ENCODE data around the gene CUX1.

DNA sequence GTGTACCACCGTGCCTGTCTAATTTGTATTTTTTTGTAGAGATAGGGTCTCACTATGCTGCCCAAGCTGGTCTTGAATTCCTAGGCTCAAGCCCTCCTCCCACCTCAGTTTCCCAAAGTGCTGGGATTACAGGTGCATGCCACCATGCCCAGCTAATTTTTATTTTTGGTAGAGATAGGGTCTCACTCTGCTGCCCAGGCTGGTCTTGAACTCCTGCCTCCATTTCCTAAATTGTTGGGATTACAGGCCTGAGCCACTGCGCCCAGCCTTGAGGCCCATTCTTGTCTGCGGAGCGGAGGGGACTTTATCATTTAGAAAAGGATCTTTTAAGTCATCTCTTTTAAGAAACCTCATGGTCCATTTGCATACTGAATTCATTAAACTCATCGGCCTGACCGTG lies 247.8 kb downstream of the CUX1 start:
- TF ChIP-seq CBFB (IDR thresholded peaks at IDR 0.05; ENCODE audit: low read depth), result no peak
- TF ChIP-seq, protein P1, sequence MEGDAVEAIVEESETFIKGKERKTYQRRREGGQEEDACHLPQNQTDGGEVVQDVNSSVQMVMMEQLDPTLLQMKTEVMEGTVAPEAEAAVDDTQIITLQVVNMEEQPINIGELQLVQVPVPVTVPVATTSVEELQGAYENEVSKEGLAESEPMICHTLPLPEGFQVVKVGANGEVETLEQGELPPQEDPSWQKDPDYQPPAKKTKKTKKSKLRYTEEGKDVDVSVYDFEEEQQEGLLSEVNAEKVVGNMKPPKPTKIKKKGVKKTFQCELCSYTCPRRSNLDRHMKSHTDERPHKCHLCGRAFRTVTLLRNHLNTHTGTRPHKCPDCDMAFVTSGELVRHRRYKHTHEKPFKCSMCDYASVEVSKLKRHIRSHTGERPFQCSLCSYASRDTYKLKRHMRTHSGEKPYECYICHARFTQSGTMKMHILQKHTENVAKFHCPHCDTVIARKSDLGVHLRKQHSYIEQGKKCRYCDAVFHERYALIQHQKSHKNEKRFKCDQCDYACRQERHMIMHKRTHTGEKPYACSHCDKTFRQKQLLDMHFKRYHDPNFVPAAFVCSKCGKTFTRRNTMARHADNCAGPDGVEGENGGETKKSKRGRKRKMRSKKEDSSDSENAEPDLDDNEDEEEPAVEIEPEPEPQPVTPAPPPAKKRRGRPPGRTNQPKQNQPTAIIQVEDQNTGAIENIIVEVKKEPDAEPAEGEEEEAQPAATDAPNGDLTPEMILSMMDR (IDR thresholded peaks at IDR 0.05 in 2 of 3, conservative IDR thresholded peaks at IDR 0.05 in 1 of 3; ENCODE audit: control insufficient read depth in 2 of 3, extremely low read depth in 1 of 3, insufficient read depth in 1 of 3, low read depth in 3 of 3, low read length in 3 of 3), result no peak
- no peak for TF ChIP-seq FOXM1 (IDR thresholded peaks at IDR 0.05; ENCODE audit: low read depth, low read length)
- no peak for TF ChIP-seq ZNF207 (IDR thresholded peaks at IDR 0.05; ENCODE audit: borderline replicate concordance)
- TF ChIP-seq POLR2AphosphoS5 (IDR thresholded peaks at IDR 0.05; ENCODE audit: low read length), result no peak
- no peak for TF ChIP-seq SP1 (IDR thresholded peaks at IDR 0.05; ENCODE audit: low read depth, low read length)
- no peak for TF ChIP-seq MEF2A (IDR thresholded peaks at IDR 0.05; ENCODE audit: insufficient read depth, low read depth, low read length)
- TF ChIP-seq EZH2 (IDR thresholded peaks at IDR 0.05; ENCODE audit: borderline replicate concordance, control insufficient read depth, low read depth, low read length), result no peak
- TF ChIP-seq YY1 (IDR thresholded peaks at IDR 0.05; ENCODE audit: low read depth, low read length), result no peak
- no peak for TF ChIP-seq FOXK2 (IDR thresholded peaks at IDR 0.05)
- TF ChIP-seq, protein P2, sequence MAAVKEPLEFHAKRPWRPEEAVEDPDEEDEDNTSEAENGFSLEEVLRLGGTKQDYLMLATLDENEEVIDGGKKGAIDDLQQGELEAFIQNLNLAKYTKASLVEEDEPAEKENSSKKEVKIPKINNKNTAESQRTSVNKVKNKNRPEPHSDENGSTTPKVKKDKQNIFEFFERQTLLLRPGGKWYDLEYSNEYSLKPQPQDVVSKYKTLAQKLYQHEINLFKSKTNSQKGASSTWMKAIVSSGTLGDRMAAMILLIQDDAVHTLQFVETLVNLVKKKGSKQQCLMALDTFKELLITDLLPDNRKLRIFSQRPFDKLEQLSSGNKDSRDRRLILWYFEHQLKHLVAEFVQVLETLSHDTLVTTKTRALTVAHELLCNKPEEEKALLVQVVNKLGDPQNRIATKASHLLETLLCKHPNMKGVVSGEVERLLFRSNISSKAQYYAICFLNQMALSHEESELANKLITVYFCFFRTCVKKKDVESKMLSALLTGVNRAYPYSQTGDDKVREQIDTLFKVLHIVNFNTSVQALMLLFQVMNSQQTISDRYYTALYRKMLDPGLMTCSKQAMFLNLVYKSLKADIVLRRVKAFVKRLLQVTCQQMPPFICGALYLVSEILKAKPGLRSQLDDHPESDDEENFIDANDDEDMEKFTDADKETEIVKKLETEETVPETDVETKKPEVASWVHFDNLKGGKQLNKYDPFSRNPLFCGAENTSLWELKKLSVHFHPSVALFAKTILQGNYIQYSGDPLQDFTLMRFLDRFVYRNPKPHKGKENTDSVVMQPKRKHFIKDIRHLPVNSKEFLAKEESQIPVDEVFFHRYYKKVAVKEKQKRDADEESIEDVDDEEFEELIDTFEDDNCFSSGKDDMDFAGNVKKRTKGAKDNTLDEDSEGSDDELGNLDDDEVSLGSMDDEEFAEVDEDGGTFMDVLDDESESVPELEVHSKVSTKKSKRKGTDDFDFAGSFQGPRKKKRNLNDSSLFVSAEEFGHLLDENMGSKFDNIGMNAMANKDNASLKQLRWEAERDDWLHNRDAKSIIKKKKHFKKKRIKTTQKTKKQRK (IDR thresholded peaks at IDR 0.05; ENCODE audit: low read depth, low read length), result no peak
- no peak for TF ChIP-seq TCF3 (IDR thresholded peaks at IDR 0.05; ENCODE audit: borderline replicate concordance, insufficient read depth, low read depth, low read length)
- TF ChIP-seq POLR2A (IDR thresholded peaks at IDR 0.05; ENCODE audit: low read depth, low read length), result no peak
